A172 (cell line): ENCODE results near the gene GBF1. TPM values are rescaled to one million over a fixed set of nuclear protein-coding genes. Genes with fewer than 3 reads are reported as not detected.
"Not testable (repeated sequence)": the region's sequence is repeated elsewhere in the genome, so short reads cannot be mapped to it uniquely, and the experiment has no call there.

Experiments
- DNase-seq: peaks from one replicate; pipeline ENCODE4 v3.0.0-alpha.2; 2015; ENCODE audit warnings: low spot score
- total RNA-seq: library from RNA; depleted of rRNA; stranded (reverse); fragments of >200 nt; shearing (Covaris generic); gene quantifications from 2 replicates; pipeline ENCODE4 v1.2.3, GENCODE V29; 2014

GBF1 gene
- total RNA-seq, 1 experiment from 2014 or later: 31.9 TPM

DNA sequence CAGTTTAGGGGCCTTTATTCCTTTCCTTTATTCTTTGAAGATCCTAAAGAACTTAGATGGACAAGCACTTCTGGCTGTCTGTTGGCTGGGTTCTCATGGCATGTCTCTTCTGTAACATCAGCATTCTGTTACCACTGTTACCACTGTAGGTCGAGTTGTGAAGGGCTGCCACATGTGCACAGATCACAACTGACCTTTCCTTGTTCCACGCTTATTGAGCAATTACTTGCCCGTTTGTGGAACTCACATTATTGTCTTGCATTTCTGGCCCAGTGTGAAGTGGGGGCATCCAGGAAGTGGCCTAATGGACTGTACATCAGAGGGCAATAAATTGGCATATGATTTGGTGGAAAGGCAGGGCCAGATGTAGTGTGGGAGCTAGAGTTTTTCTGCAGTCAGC lies 23.7 kb downstream of the GBF1 start:
- DNase-seq: no peak

DNA sequence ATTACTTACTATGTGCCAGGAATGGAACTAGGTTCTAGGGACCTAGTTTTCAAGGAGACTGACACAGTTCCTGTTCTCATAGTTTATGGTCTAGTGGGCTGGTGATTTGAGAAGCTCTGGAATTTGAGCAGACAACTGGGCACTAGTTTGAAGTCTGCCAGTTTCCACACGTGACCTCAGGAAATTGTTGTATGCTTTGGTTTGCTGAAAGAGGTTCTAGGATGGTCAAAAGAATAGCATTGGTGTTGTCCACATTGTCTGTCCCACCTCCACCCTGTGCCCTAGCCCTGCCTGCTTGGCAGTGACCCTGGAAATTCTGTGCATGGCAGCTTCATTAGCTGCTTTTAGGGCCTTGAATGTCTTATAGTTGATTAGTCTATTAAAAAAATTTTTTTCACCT lies 28.7 kb downstream of the GBF1 start:
- no peak for DNase-seq

DNA sequence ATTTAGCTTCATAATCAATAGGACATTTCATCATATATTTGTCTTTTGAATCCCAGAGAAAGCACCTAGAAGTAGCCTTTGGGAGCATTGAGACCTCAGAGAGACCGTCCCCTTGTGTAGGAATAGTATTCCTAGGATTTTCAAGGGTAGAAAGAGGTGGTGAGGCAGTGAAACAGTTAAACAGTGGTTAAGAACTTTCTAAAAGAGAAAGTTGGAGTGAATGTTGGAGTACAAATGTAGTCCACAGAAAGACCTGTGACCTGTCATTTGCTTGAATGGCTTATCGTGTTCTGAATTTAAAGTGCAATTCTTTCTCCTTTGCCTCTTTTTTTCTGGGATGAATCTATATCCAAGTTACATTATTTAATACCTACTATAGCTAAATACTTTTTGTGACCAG lies 30.0 kb downstream of the GBF1 start:
- DNase-seq: no peak

DNA sequence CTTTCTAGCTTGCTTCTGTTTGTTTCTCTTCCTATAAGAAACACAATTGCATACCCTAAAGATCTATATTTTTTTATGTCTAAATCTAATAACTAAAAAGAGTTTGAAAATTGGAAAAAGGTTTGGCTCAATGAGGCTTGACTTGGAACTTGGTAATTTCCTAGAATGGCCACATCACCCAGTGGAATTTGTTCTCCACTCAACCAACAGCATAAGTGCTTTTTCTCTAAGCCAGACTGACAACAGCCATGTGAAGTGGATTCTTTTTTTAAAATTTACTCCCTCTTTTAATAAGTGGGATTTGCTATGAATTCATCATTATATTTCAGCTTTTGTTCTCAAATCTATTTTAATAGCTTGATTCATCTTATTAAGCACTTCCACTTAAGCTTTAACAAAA lies 33.8 kb downstream of the GBF1 start:
- no peak for DNase-seq

DNA sequence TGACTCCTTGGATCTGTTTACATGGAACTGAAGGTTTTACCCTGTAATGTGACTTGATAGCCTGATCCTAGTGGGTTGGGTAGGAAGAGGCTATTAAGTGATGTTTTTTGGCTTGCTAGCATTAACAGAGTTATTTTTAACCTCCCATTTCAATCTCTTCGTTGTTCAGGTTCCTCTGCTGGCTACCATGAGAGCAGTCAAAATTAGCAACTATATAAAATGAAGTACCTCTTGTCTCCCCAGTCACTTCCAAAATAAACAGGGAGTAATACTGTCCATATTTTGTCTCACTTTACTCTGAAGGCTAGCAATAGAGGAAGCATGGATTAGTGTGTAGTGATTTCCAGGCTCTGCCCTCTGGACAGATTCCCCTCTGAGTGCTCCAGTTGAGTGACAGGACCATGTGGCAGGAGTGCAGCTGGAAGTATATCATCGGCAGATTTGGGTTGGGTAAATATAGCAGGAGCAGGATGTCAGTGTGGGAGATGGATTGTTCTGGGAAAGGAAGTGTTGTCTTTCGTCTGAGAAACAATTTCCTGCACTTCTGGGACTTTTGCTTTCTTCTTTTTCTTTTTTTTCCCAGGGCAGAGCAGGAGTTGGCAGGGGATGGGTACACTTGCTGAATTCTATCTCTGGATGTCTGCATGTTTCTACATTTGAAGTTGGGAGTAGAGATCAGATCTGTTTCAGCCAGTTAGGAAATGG lies 35.2 kb downstream of the GBF1 start:
- DNase-seq: peak; percentile 37

DNA sequence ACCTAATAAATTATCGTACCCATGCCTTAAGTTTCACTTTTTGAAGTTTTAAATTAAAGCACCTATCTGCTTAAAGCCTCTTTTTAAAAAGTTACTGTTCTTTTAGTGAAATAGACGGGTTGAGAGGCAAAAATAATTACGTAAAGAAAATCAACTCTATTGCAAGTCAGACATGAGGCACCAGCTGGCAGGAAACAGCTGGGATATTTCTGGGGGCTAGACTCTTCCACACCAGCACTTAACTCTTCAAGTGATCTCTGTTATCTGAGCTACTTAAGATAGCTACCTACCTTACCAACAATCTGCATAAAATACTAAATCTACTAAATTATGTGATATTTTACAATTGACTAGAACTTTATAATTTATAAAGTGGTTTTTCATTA lies 35.8 kb downstream of the GBF1 start:
- no peak for DNase-seq

DNA sequence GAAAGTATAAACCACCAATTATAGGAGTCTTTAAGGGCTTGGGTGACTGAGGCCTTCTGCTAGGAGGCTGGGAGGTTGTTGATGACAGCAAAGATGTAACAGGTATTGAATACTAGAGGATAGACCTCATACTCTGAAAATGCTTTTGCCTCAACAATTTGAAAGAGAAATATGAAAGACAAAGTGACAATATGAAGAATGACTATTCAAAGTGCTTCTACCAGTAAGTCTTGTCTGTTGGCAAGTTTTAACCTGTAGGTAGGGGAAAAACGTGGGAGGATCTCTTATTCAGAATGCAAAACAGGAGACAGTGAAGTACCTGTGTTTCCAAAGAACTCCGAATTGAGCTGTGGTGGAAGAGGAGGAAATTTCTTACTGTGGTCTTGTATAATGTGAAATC lies 38.2 kb downstream of the GBF1 start:
- no peak for DNase-seq

DNA sequence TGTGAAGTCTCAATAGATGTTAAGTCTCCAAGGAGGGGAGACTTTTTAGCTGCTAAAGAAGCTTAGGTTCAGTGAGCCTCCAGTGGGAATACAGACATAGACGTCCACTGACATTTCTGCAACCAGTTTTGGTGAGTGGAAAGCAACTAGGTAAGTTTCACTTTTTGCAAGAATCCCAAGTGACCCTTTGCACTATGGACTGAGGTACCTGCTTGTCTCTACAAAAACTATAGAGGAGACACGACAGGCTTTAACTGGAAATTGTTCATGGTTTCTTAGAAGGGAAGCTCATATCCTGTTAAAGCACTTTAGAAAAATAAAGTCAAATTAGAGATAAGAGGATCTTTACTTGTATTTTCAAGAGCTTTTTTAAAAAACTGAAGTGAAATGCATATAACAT lies 38.6 kb downstream of the GBF1 start:
- DNase-seq: no peak

DNA sequence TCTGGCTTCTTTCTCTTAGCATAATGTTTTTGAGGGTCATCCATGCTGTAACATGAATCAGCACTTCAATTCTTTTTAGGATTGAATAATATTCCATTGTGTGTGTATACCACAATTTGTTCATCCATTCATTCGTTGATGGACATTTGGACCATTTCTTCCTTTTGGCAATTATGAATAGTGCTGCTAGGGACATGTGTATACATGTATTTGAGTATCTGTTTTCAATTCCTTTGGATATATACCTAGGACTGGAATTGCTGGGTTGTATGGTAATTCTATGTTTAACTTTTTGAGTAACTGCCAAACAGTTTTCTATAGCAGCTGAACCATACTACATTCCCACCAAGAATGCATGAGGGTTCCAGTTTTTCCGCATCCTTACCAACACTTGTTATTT lies 39.2 kb downstream of the GBF1 start:
- DNase-seq: no peak

DNA sequence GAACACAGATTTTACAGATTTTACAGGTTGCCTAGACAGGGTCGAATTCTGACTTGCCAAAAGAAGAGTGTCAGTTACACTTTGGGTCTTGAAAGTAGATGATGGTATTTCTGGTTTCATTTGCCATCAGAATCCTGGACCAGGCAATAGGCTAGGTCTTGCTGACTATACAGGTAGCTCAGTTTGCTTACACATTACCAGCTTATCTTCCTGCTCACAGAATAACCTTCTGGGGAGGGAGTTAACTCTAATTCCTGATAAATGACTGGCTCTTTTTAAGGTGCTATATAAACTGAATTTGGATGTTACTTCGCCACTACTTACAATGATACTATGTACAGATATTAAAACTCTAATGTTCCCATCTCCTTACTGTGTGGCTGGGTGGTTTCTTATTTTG lies 39.8 kb downstream of the GBF1 start:
- no peak for DNase-seq

DNA sequence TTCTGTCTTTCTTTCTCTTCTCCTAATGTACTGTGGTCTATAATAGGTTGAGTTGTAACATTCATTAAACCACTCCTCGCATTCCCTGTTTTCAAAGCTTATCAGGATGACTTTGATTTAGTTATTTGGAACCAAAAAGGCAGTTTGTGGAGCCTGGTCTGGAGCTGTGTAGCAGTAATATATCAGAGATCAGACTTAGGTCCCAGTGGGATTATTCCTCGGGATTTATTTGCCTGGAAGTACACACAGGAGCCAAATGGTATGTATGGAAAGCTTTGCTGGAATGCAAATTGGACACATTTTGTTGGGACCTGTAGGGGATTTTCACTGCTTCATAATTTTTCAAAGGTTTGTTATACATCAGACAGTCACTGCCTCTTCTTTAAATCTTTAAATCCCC lies 40.9 kb downstream of the GBF1 start:
- DNase-seq: no peak

DNA sequence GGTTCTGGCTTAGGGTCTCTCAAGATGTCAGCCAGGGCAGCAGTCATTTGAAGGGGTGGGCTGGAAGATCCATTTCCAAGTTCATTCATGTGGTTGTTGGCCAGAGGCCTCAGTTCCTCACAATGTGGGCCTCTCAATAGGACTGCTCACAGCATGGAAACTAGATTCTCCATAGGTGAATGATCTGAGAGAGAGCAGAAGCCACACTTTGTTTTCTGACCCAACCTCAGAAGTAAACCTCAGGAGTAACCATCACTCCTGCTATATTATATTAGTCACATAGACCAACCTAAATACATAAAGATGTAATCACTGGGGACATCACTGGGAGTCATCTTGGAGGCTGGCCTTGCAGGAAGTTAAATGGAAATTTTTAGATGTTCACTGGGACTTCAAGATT lies 42.2 kb downstream of the GBF1 start:
- DNase-seq: no peak

DNA sequence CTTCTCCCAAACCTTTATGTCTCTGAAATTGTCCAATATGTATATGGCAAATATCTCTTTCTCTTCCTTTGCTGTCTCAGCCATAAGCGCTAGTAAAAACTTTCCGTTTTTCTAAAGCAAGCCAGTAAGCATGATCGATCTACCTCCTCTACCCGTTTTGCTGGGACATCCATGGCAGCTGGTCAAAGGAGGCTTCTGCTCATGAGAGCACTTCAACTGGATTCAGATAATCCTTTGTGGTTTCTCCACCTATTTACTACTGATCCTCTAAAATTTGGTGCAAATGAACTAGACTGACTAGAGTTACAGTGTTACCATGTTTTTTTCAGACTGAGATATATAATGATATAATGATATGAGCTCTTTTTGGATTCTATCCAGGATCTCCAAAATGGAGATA lies 42.7 kb downstream of the GBF1 start:
- DNase-seq: no peak

DNA sequence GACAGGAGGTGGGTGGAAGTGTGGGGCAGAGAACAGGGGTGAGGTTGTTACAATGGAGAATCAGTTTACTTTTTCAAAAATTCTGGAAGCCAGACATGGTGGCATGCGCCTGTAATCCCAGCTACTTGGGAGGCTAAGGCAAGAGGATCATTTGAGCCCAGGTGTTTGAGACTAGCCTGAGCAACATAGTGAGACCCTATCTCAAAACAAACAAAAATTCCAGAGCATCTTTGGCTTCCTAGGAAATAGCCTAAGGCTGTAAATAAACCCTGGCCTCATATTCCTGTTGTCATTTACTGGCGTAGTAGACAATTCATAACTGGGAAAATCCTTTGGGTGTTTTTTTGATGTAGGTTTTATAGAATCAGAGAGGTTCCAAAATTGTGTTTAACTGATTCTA lies 44.0 kb downstream of the GBF1 start:
- DNase-seq: no peak

DNA sequence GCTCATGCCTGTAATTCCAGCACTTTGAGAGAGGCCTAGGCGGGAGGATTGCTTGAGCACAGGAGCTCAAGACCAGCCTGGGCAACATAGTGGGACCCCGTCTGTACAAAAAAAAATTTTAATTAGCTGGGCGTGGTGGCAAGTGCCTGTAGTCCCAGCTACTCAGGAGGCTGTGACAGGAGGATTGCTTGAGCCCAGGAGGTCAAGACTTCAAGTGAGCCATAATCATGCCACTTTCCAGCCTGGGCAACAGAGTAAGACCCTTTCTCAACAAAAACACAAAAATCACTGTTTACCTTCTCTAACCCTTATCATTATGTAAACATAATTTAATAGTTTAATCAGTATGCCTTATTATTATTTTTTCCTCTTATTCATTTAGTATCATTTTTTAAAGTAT lies 44.5 kb downstream of the GBF1 start:
- no peak for DNase-seq

DNA sequence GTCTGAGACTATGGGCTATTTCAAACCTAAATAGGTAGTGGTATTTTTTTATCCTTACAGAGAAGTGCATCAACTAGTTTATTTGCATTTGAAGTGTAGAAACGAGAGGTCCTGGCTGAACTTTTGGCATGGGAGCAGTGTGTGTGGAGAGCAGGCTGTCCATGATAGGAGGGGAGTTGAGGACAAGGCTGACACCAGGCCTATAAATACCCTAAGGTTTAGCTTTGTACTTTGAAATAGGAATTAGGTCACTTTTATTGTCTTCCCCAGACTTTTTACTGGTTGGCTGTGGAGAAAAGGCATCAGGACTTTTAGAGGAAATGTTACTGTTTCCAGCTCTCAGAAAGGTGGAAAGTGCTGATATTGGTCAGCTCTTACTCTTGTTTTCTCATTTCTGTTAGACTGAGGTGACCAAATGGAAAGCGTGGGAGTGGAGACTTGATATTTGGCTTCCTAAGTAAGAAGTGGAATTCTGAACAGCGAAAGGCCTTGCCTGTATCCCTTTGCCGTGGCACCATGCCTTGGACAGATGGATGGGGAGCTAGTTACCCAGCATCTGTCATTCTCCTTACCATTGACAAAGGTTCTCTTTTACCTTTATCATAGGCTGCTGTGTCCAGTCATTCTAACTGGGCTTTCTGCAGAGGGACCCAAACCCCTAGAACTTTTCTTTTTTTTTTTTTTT lies 46.0 kb downstream of the GBF1 start:
- DNase-seq: no peak

DNA sequence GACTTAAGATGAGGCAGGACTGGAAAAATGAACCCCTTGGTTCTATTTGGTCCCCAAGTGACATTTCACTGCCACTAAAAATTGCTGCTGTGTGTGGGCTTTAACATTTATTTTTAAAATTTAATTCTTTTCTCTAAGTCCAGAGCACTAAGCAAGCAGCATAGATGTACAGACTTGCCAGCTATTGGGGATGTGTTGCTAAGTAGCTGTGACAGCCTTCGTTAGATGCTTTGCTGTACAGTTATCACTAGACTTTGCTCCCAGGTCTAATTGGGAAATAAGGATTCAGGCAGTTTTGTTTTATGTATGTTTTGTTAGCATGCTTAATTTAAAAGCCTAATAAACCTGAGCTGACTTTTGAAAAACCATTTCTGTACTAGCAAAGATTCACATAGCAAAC lies 51.8 kb downstream of the GBF1 start:
- no peak for DNase-seq

DNA sequence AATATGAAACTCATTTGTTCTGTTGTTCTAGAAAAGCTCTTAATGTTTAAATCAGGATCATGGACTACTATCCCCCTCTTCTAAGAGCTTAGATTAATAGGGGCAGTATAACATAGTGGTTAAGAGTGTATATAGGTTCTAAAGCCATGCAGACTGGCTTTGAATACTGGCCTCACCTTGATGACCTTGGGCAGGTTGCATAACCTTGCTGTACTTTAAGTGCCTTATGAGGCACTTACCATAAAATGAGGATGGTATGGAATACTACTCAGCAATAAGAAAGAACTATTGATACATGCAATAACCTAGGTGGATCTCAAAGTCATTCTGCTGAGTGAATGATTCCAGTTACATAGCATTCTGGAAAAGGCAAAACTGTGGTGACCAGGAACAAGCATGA lies 53.6 kb downstream of the GBF1 start:
- DNase-seq: no peak

DNA sequence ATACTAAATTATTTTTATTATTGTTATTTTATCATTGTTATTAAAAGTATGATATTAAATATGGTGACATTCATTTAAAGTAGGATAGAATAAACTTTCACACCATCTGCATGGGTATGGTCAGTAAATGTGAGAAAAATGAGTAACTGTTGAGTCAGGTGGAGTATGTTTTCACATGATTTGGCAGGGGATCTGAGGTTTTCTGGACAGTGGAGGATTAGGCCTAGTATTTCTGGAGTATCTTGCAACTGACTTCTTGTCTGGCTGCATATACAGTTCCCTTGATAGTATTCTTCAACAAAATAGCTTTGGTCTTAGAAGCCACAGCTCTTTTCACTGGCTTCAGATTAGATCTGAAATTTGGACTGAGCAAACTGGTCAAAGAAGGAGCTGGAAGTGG lies 54.5 kb downstream of the GBF1 start:
- peak; percentile 74 for DNase-seq

DNA sequence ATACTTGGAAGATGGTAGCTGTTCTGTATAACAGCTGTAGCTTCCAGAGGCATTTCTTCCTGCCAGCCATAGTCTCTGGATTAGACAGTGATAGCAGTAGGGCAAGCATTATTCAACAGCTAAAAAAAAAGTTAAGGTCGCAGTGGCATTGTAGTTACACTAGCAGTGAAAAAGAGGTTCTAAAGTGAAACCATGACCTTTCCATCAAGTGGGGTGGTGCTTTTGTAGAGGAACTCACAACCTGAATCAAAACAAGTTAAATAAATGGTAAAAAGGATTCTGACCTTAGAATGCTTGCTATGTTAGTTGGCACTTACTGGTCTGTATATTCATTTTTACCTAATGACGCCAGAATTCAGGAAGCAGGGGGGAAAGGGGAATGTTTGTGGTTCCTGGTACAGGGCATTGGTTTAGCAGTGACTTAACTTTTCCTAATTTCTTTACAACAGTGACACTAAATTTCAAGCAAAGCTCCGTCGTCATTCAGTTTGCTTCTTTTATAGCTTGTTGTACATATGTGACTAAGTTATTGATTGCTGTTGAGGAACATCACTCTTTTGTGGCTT lies 55.0 kb downstream of the GBF1 start:
- peak; percentile 82 for DNase-seq

DNA sequence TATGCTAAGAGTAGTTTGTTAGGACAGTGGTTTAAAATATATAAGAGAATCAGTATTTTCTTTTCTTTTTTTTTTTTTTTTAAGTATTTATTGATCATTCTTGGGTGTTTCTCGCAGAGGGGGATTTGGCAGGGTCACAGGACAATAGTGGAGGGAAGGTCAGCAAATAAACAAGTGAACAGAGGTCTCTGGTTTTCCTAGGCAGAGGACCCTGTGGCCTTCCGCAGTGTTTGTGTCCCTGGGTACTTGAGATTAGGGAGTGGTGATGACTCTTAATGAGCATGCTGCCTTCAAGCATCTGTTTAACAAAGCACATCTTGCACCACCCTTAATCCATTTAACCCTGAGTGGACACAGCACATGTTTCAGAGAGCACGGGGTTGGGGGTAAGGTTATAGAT lies 55.6 kb downstream of the GBF1 start:
- not testable (repeated sequence) for DNase-seq

DNA sequence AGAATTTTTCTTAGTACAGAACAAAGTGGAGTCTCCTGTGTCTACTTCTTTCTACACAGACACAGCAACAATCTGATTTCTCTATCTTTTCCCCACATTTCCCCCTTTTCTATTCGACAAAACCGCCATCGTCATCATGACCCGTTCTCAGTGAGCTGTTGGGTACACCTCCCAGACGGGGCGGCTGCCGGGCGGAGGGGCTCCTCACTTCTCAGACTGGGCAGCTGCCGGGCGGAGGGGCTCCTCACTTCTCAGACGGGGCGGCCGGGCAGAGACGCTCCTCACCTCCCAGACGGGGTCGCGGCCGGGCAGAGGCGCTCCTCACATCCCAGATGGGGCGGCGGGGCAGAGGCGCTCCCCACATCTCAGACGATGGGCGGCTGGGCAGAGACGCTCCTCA lies 56.0 kb downstream of the GBF1 start:
- DNase-seq: not testable (repeated sequence)

DNA sequence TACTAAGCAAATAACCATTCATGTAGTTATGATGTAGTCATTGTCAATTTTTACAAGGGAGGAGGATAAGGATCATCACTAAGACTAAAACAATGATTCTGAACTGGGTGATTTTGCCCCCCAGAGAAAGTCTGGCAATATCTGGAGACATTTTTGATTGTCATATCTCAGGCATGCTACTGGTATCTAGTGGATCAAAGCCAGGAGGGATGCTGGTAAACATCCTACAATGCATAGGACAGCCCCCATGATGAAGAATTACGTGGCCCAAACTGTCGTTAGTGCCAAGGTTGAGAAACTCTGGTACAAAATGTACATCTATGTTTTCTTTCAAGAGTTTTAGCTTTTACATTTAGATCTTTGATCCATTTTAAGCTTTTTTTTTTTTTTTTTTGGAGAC lies 57.3 kb downstream of the GBF1 start:
- no peak for DNase-seq

DNA sequence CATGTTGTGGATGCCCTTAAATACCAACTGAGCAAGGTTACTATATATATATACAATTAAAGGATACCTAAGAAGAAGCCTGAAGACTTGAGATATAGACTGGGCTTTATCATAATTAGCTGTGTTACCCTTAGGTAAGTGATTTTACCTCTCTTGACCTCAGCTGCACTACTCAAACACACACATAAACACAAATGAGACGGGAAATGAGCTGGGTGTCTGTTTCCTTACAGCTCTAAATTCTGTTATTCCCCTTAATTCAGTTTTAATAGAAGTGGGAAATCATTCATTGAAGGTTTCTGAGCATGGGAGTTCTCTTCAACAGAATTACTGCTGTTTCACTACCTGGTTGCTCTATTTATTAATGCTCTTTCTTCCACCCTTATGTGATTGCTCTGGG lies 60.7 kb downstream of the GBF1 start:
- no peak for DNase-seq
